Measurements from ENCODE around the gene NNAT. TPM values are rescaled to one million over a fixed set of nuclear protein-coding genes. Genes with fewer than 3 reads are reported as not detected.

The NNAT gene
- total RNA-seq, 1 donor from 2014 or later: not detected

DNA sequence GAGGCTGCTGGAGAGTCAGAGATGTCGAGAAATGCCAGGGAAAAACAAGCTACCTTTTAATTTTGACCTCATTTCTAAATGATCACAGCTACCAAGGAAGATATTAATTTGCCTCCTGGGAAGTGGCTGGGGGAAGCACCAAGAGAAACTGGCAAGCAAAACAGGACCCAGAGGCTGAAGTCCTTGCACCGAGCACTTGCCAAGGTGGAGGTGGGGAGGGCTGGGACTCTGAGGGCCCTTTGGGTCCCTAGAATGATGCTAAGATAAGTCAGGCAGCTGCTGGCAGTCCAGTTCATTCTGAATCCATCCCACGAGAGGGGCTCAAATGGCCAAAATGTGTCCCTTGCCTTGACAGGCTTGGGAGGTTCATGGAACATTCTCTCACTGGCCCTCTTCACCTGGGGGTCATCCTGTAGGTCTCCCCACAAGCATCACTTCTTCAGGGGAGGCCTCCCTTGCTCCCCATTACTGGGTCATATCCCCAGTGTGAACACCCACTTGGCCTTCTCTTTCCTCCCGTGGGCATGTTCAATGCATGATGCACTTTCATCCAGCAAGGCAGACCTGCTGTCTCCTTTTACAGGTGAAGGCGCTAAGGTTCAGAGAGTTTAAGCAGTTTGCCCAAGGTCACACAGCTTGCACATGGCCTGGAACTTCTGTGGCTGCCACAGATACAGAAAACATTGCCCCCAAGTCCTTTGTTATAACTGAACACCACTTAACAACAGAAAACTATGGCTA is 45.7 kb downstream of the NNAT start:
- Histone ChIP-seq H3K4me1 (no peaks in the 10 kb centered on the region), H3K27ac (no peak overlapping the region), H3K4me3 (no peak overlapping the region), H3K27me3 (no peaks in the 10 kb centered on the region), H3K9me3 (no peaks in the 10 kb centered on the region), H3K36me3 (no peaks in the 10 kb centered on the region)
- no peak for DNase-seq (ENCODE audit: low spot score in 2 of 2)
- TF ChIP-seq, protein P1, sequence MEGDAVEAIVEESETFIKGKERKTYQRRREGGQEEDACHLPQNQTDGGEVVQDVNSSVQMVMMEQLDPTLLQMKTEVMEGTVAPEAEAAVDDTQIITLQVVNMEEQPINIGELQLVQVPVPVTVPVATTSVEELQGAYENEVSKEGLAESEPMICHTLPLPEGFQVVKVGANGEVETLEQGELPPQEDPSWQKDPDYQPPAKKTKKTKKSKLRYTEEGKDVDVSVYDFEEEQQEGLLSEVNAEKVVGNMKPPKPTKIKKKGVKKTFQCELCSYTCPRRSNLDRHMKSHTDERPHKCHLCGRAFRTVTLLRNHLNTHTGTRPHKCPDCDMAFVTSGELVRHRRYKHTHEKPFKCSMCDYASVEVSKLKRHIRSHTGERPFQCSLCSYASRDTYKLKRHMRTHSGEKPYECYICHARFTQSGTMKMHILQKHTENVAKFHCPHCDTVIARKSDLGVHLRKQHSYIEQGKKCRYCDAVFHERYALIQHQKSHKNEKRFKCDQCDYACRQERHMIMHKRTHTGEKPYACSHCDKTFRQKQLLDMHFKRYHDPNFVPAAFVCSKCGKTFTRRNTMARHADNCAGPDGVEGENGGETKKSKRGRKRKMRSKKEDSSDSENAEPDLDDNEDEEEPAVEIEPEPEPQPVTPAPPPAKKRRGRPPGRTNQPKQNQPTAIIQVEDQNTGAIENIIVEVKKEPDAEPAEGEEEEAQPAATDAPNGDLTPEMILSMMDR (IDR thresholded peaks at IDR 0.05): no peak
- intact Hi-C loops (cut with DNase I): loop anchor here (5.0 kb wide), 1 partner anchor 426 kb away; no protein-coding TSS in a partner anchor

DNA sequence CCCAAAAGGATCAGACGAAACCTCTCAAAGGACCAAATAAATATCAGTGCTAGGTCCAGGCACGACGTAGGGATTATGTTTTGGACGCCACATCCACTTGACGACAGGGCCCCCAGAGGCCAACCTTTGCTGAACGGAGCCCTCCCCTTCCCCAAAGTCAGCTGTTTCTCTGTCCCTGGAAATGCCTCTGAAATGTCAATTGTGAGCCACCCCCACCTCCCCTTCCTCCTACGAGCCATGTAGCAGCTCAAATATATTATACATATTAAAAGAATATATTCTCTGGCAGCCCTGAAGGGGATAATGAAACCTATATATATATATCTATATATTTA is 46.2 kb downstream of the NNAT start:
- Histone ChIP-seq H3K4me1 (no peaks in the 10 kb centered on the region), H3K36me3 (no peaks in the 10 kb centered on the region), H3K27me3 (no peaks in the 10 kb centered on the region), H3K4me3 (no peak overlapping the region), H3K27ac (no peak overlapping the region), H3K9me3 (no peaks in the 10 kb centered on the region)
- DNase-seq (ENCODE audit: low spot score in 2 of 2): peak in 1 of 2 donors; percentile 24
- TF ChIP-seq, protein P1 (IDR thresholded peaks at IDR 0.05): no peak
- intact Hi-C loops (cut with DNase I): loop anchor here (5.0 kb wide), 1 partner anchor 425 kb away; no protein-coding TSS in a partner anchor

DNA sequence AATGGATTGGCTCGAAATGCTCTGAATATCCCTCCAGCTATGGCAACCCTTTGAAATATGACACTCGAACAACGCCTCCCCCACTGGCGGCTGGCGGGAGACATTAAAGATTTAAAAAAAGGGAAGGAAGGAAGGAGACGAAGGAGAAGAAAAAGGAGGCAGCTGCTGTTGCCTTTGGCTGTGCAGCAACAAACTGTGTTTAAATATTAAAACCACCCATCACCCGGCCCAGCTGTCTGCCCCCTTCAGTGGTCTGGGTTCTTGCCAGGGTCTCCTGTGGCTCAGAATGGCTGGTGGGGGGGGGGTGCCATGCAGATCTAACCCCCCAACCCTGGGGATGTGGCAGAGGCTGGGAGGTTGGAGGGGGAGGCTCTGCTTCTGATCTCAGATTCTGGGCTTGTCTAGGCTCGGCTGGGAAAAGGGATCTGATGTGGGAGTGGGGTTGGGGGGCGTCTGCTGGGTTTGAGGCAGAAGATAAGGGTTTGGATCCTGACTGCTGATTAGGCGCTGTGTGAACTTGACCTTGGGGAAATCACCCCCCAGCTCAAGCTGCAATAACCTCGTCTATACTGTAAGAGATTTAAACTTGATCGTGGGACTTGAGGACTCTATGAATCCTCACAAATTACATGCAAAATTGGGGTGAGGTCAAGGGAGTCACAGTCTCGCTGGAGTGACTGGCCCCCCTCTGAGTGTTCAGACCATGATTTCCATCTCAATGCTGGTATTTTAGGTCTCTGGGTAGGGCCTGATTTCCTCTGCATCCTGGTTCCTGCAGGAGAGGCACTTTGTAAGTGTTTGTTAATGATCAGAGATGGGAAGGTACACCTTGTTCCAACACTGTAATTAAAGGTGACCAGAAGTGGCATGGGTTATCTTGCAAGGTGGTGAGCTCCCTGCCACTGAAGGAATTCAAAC is 46.9 kb downstream of the NNAT start:
- Histone ChIP-seq H3K4me3 (no peak overlapping the region), H3K4me1 (no peaks in the 10 kb centered on the region), H3K27ac (no peak overlapping the region), H3K36me3 (no peaks in the 10 kb centered on the region), H3K9me3 (no peaks in the 10 kb centered on the region), H3K27me3 (no peaks in the 10 kb centered on the region)
- TF ChIP-seq, protein P1 (IDR thresholded peaks at IDR 0.05): no peak
- DNase-seq (ENCODE audit: low spot score in 2 of 2): peak in 1 of 2 donors; percentile 44
- intact Hi-C loops (cut with DNase I): loop anchor here (5.0 kb wide), 1 partner anchor 424 kb away; no protein-coding TSS in a partner anchor

DNA sequence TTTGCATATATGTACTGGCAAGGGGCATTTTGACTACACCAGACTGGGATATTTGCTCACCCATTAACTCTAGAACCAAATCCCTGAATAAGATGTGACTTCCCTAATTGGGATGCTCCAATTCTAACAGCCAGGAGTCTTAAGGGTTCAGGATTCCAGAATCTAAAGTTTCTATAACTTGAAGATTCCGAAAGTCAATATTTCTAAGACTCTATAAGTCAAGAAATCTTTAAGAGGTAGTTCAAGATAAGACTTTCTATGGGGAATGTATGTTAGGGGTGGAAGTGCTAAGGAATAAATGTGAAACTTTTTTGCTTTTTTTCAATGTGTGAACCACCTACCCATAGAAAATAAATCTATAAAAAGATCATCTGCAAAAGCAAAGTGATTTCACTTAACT is 49.4 kb downstream of the NNAT start:
- no peaks in the 10 kb centered on the region for H3K36me3 ChIP-seq

DNA sequence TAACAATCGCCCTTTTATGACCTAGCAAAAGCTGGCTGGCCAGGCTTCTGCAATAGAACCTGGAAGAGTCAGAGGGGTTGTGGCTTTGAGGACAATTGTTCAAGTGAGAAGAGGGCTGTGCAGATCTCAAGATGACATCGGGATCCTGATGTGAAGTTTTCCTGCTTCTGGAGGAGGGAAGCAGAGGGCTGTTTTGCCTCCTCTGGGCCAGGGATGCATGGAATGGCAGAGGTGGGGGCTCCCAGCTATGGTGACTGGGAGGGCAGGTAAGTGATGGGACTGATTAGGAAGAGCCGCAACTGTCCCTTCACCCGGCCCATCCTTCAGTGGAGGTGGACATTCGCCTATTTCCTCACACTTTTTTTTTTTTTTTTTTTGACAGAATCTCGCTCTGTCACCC is 50.0 kb downstream of the NNAT start:
- DNase-seq (ENCODE audit: low spot score in 2 of 2): peak in 1 of 2 donors; percentile 35
- Histone ChIP-seq H3K36me3 (no peaks in the 10 kb centered on the region), H3K27me3 (no peaks in the 10 kb centered on the region), H3K4me1 (no peaks in the 10 kb centered on the region), H3K27ac (no peak overlapping the region), H3K4me3 (no peak overlapping the region), H3K9me3 (no peaks in the 10 kb centered on the region)
- TF ChIP-seq, protein P1 (IDR thresholded peaks at IDR 0.05): no peak
- intact Hi-C loops (cut with DNase I): no loop called here

More for the DNA sequence above, 49.4 kb downstream of the NNAT start:
- DNase-seq (ENCODE audit: low spot score in 2 of 2): no peak
- intact Hi-C loops (cut with DNase I): no loop called here
- TF ChIP-seq, protein P1 (IDR thresholded peaks at IDR 0.05): no peak
- no peaks in the 10 kb centered on the region for H3K4me1 ChIP-seq
- no peaks in the 10 kb centered on the region for H3K27me3 ChIP-seq
- no peak overlapping the region for H3K4me3 ChIP-seq
- no peak overlapping the region for H3K27ac ChIP-seq
- no peaks in the 10 kb centered on the region for H3K9me3 ChIP-seq

Other genes with a start within 250 kb of the NNAT start
- gene MANBAL, start 231.6 kb upstream of the NNAT start, total RNA-seq: 70.2 TPM
- 67.4 TPM for gene SRC, start 175.1 kb upstream of the NNAT start, total RNA-seq
- 43.9 TPM for gene BLCAP, start 6.6 kb downstream of the NNAT start, total RNA-seq
- gene CTNNBL1, start 172.8 kb downstream of the NNAT start, total RNA-seq: 33.3 TPM